ENCODE measurements around the gene RNF112. TPM values are rescaled to one million over a fixed set of nuclear protein-coding genes. Genes with fewer than 3 reads are reported as not detected.

RNF112 gene
- total and polyA plus RNA-seq, 10 donors = 1.3 to 7.6 (median 2.5) TPM

DNA sequence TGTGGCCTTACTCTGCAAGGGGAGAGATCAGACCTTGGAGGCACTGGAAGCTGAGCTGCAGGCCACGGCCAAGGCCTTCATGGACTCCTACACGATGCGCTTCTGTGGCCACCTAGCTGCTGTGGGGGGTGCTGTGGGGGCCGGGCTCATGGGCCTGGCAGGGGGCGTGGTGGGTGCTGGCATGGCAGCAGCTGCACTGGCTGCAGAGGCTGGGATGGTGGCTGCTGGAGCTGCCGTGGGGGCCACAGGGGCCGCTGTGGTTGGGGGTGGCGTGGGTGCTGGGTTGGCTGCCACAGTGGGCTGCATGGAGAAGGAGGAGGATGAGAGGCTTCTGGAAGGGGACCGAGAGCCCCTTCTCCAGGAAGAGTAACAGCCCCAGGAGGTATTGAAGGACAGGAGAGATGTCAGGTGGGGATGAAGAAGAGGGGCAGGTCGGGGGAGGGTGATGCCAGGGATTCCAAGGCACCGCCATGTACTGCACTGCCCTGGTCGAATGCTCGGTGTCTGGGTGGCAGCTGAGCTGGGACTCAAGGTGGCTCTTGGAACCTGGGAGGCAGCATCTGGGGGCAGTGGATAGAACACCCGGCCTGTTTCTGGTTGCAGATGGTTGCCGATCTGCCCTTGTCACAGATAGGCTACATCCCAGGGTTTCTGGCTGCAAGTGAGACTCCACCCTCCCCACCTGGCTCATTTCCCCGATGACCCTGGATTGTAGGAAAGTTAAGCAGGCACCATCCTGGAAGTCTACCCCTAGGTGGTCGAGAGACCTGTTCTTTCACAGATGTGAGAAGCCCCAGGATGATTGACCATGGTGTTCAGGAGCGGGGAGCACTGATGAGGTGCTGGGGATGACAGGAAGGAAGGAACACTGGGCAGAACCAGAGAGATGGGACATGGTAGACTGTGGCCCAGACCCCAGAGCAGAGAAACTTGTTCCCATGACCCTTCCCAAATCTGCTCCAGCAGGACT, 5.1 kb downstream of the RNF112 start:
- H3K9me3 ChIP-seq = no peaks in the 10 kb centered on the region
- TF ChIP-seq CTCF (IDR thresholded peaks at IDR 0.05 in 8 of 11, conservative IDR thresholded peaks at IDR 0.05 in 3 of 11) (no peak), POLR2AphosphoS5 (IDR thresholded peaks at IDR 0.05) (no peak), POLR2A (IDR thresholded peaks at IDR 0.05) (no peak)
- intact Hi-C loops (cut with DNase I; ENCODE audit: low total_unique reads) = no loop called here
- no peak overlapping the region for H3K4me3 ChIP-seq
- no peak for DNase-seq
- H3K36me3 ChIP-seq = no peaks in the 10 kb centered on the region
- no peak overlapping the region for H3K27ac ChIP-seq
- peaks cover 0 to 11% (median under 1%) of the 10 kb centered on the region in 6 donors for H3K4me1 ChIP-seq
- 90 to 93% (median 91%) methylated on average over 15 to 18 of the region's 18 CpGs for WGBS, 5 donors
- H3K27me3 ChIP-seq (replicated peaks in 1 of 7) = peaks cover 0 to 24% (median 0%) of the 10 kb centered on the region in 7 donors

- Histone ChIP-seq H3K27ac (no peak overlapping the region), H3K4me1 (no peaks in the 10 kb centered on the region), H3K36me3 (no peaks in the 10 kb centered on the region), H3K9me3 (no peaks in the 10 kb centered on the region), H3K4me3 (no peak overlapping the region), H3K27me3 (replicated peaks in 1 of 7) (peaks cover 0 to 8% (median 0%) of the 10 kb centered on the region in 7 donors)
- TF ChIP-seq CTCF (IDR thresholded peaks at IDR 0.05 in 8 of 11, conservative IDR thresholded peaks at IDR 0.05 in 3 of 11) (no peak), POLR2A (IDR thresholded peaks at IDR 0.05) (no peak), POLR2AphosphoS5 (IDR thresholded peaks at IDR 0.05) (no peak)
- intact Hi-C loops (cut with DNase I; ENCODE audit: low total_unique reads) = no loop called here
- no peak for DNase-seq
- 43 to 72% (median 53%) methylated on average over 3 of the region's 3 CpGs for WGBS, 5 donors
These were observed 6.6 kb downstream of the RNF112 start for GRCh38 chr17:19417611-19418010.

- intact Hi-C loops (cut with DNase I; ENCODE audit: low total_unique reads) = no loop called here
- 57 to 68% (median 63%) methylated on average over 6 to 7 of the region's 7 CpGs for WGBS, 5 donors
- no peak for DNase-seq
These were observed 7.4 kb downstream of the RNF112 start for GRCh38 chr17:19418251-19418992.

More at GRCh38 chr17:19418251-19418992, 7.4 kb downstream of the RNF112 start:
- H3K27me3 ChIP-seq (replicated peaks in 1 of 7) = peaks cover 0 to 5% (median 0%) of the 10 kb centered on the region in 7 donors
- H3K27ac ChIP-seq = no peak overlapping the region
- H3K4me1 ChIP-seq = no peaks in the 10 kb centered on the region
- H3K4me3 ChIP-seq = no peak overlapping the region
- H3K36me3 ChIP-seq = no peaks in the 10 kb centered on the region
- TF ChIP-seq CTCF (IDR thresholded peaks at IDR 0.05 in 8 of 11, conservative IDR thresholded peaks at IDR 0.05 in 3 of 11) (peak in 1 of 11 experiments; percentile 16), POLR2AphosphoS5 (IDR thresholded peaks at IDR 0.05) (no peak), POLR2A (IDR thresholded peaks at IDR 0.05) (no peak)
- no peaks in the 10 kb centered on the region for H3K9me3 ChIP-seq
